ENCODE measurements around the gene APEH.

DNA sequence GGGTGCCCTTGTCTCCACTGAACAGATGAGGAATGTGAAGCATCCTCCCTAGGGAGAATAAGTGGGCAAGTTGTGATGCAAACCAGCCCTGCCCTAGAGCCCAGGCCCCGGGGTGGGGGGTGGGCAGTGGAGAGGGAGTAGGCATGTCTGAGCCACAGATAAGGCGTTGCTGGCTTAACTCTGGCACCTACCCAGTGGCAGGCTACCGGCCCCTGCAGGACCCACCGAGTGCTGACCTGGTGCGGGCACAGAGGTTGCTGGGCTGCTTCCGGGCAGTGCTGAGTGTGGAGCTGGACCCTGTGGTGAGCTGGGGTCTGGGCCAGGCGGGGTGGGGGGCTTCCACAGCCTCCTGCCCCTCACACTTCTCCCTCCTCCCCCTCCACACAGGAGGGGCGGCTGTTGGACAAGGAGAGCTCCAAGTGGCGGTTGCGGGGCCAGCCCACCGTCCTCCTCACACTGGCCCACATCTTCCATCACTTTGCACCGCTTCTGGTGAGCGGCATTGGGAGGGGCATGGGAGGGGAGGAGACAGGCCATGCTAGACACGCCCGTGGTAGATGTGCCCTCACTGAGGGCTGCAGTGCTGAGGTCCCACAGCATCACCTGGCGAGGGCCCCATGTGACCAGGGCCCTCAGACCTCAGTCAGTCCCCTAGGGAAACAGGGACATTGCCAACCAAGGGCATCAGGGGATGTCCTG, 25.3 kb downstream of the APEH start:
- TF ChIP-seq CTCF (IDR thresholded peaks at IDR 0.05) (no peak), POLR2A (IDR thresholded peaks at IDR 0.05) (no peak)

All from body of pancreas (tissue), 4 donors.